H1 (cell line): Measurements from ENCODE around the gene C4B. TPM values are rescaled to one million over a fixed set of nuclear protein-coding genes. Genes with fewer than 3 reads are reported as not detected.

ENCODE experiments used
- CTCF ChIA-PET: fragments of 300-600 bp; sonication (Branson Sonifier 250); formaldehyde crosslinking; loops from one replicate; lab custom pipeline; 2021; ENCODE audit not compliant: partially characterized antibody; lab: Charles Lee
- POLR2A ChIA-PET: fragments of 300-600 bp; sonication (Branson Sonifier 250); formaldehyde crosslinking; loops from one replicate; lab custom pipeline; 2021; ENCODE audit warnings: inconsistent platforms; ENCODE audit not compliant: partially characterized antibody; lab: Charles Lee
- DNase-seq, 2 experiments: peaks; one replicate each; pipeline versions ENCODE4 v3.0.0 to v3.0.0-alpha.2; 2010 to 2022; ENCODE audit warnings: low spot score in 2 of 2, low read depth in 1 of 2, mixed read lengths in 1 of 2
- FAIRE-seq: peaks from 2 replicates; lab custom pipeline; 2011; peaks lifted over from hg19 to GRCh38; lab: Jason Lieb, UNC
- H2AFZ ChIP-seq: 2 replicates; pipeline ENCODE4 v1.8.1; 2012; ENCODE audit warnings: low read length, inconsistent platforms
- H2AK5ac ChIP-seq: 2 replicates; pipeline ENCODE4 v1.6.1; 2013; ENCODE audit warnings: low read depth, low read length
- H2BK120ac ChIP-seq: replicated peaks from 2 replicates; pipeline ENCODE3; 2013; ENCODE audit warnings: low read depth, low read length, inconsistent platforms
- H2BK12ac ChIP-seq: 2 replicates; pipeline ENCODE4 v1.6.1; 2013; ENCODE audit warnings: low read depth, low read length
- H2BK15ac ChIP-seq: 2 replicates; pipeline ENCODE4 v1.6.1; 2013; ENCODE audit warnings: low read length
- H2BK20ac ChIP-seq: 2 replicates; pipeline ENCODE4 v1.6.1; 2013; ENCODE audit warnings: low read length
- H2BK5ac ChIP-seq: 2 replicates; pipeline ENCODE4 v1.6.1; 2013; ENCODE audit warnings: low read depth, low read length
- H3K14ac ChIP-seq: 2 replicates; pipeline ENCODE4 v1.6.1; 2013; ENCODE audit warnings: inconsistent platforms; ENCODE audit not compliant: insufficient read length
- H3K18ac ChIP-seq: 2 replicates; pipeline ENCODE4 v1.6.1; 2013; ENCODE audit warnings: low read length; ENCODE audit errors: extremely low read depth
- H3K23ac ChIP-seq: 2 replicates; pipeline ENCODE4 v1.6.1; 2013; ENCODE audit warnings: inconsistent platforms; ENCODE audit not compliant: insufficient read length
- H3K23me2 ChIP-seq: 2 replicates; pipeline ENCODE4 v1.6.1; 2013; ENCODE audit warnings: low read depth, low read length
- H3K27ac ChIP-seq: 2 replicates; pipeline ENCODE4 v1.6.1; 2011; ENCODE audit warnings: low read depth, low read length, inconsistent platforms
- H3K27me3 ChIP-seq, 4 experiments: replicated peaks in 1 of 4; 1 replicate in 1 of 4; 2 replicates in 3 of 4; pipeline versions ENCODE4 v1.6.1 to v1.8.1; 2011 to 2013; ENCODE audit warnings: low read length in 3 of 4, mild to moderate bottlenecking in 3 of 4, inconsistent platforms in 2 of 4, mixed read lengths in 2 of 4, moderate library complexity in 1 of 4; ENCODE audit not compliant: control insufficient read depth in 3 of 4, insufficient read depth in 3 of 4; ENCODE audit errors: extremely low read depth in 1 of 4
- H3K36me3 ChIP-seq, 4 experiments: 2 replicates each; pipeline versions ENCODE4 v1.6.1 to v1.8.1; 2011 to 2013; ENCODE audit warnings: mild to moderate bottlenecking in 4 of 4, low read length in 3 of 4, moderate library complexity in 2 of 4, control low read depth in 1 of 4, inconsistent platforms in 1 of 4; ENCODE audit not compliant: insufficient read depth in 4 of 4, control insufficient read depth in 2 of 4
- H3K4ac ChIP-seq: replicated peaks from 2 replicates; pipeline ENCODE3; 2013; ENCODE audit warnings: low read length, low read depth, mixed read lengths, inconsistent platforms; ENCODE audit not compliant: insufficient read length
- H3K4me1 ChIP-seq, 4 experiments: replicated peaks in 1 of 4; 1 replicate in 1 of 4; 2 replicates in 3 of 4; pipeline versions ENCODE4 v1.6.1 to v1.8.1; 2011 to 2013; ENCODE audit warnings: low read length in 3 of 4, inconsistent platforms in 2 of 4, mixed read lengths in 1 of 4; ENCODE audit not compliant: insufficient read depth in 4 of 4, control insufficient read depth in 3 of 4
- H3K4me2 ChIP-seq, 2 experiments: 2 replicates each; pipeline versions ENCODE4 v1.6.1 to v1.8.1; 2011 to 2013; ENCODE audit warnings: low read depth in 2 of 2, low read length in 2 of 2, control low read depth in 1 of 2, inconsistent platforms in 1 of 2, mild to moderate bottlenecking in 1 of 2; ENCODE audit not compliant: insufficient read depth in 1 of 2
- H3K4me3 ChIP-seq, 4 experiments: fragments of 200-600, 300-600 bp in 1 of 4; sonication (generic), shearing (Covaris generic), sonication (Bioruptor Twin) in 1 of 4; 2 replicates each; pipeline versions ENCODE4 v1.5.1 to v1.8.1; 2011 to 2016; ENCODE audit warnings: low read length in 4 of 4, low read depth in 3 of 4, control low read depth in 2 of 4, inconsistent platforms in 2 of 4, mild to moderate bottlenecking in 2 of 4, mixed read lengths in 1 of 4, moderate library complexity in 1 of 4; ENCODE audit not compliant: insufficient read depth in 2 of 4; ENCODE audit errors: extremely low read depth in 1 of 4
- H3K56ac ChIP-seq: replicated peaks from 2 replicates; pipeline ENCODE3; 2013; ENCODE audit warnings: low read depth, mild to moderate bottlenecking, mixed read lengths, low read length, inconsistent platforms; ENCODE audit not compliant: insufficient read length
- H3K79me1 ChIP-seq: 2 replicates; pipeline ENCODE4 v1.6.1; 2013; ENCODE audit warnings: low read depth, low read length, control low read depth
- H3K79me2 ChIP-seq, 2 experiments: 2 replicates each; pipeline versions ENCODE4 v1.6.1 to v1.8.1; 2012 to 2013; ENCODE audit warnings: low read length in 2 of 2, mild to moderate bottlenecking in 2 of 2, inconsistent platforms in 1 of 2; ENCODE audit not compliant: insufficient read depth in 2 of 2, control insufficient read depth in 1 of 2
- H3K9ac ChIP-seq, 4 experiments: replicated peaks in 1 of 4; 1 replicate in 1 of 4; 2 replicates in 3 of 4; pipeline versions ENCODE4 v1.6.1 to v1.8.1; 2011 to 2013; ENCODE audit warnings: low read depth in 3 of 4, low read length in 3 of 4, control low read depth in 2 of 4, mild to moderate bottlenecking in 2 of 4, moderate library complexity in 2 of 4, inconsistent platforms in 1 of 4; ENCODE audit errors: extremely low read depth in 1 of 4
- H3K9me3 ChIP-seq, 2 experiments: 2 replicates each; pipeline versions ENCODE4 v1.6.1 to v1.8.1; 2012 to 2013; ENCODE audit warnings: mild to moderate bottlenecking in 2 of 2, moderate library complexity in 2 of 2, control low read depth in 1 of 2, inconsistent platforms in 1 of 2, low read depth in 1 of 2, low read length in 1 of 2, mixed read lengths in 1 of 2; ENCODE audit not compliant: insufficient read depth in 2 of 2
- H4K20me1 ChIP-seq, 2 experiments: replicated peaks in 1 of 2; 2 replicates each; pipeline versions ENCODE3 to v1.8.1; 2011 to 2013; ENCODE audit warnings: inconsistent platforms in 2 of 2, low read length in 2 of 2, mild to moderate bottlenecking in 1 of 2; ENCODE audit not compliant: insufficient read depth in 2 of 2, control insufficient read depth in 1 of 2
- H4K5ac ChIP-seq: 2 replicates; pipeline ENCODE4 v1.6.1; 2013; ENCODE audit warnings: low read length, low read depth, mixed read lengths, inconsistent platforms; ENCODE audit not compliant: insufficient read length
- H4K8ac ChIP-seq: 2 replicates; pipeline ENCODE4 v1.8.0; 2013; ENCODE audit warnings: mild to moderate bottlenecking, moderate library complexity, low read length, inconsistent platforms; ENCODE audit not compliant: insufficient read depth; ENCODE audit errors: extremely low read depth
- H4K91ac ChIP-seq: replicated peaks from 2 replicates; pipeline ENCODE3; 2013; ENCODE audit warnings: low read length, mixed read lengths, inconsistent platforms; ENCODE audit not compliant: insufficient read length
- ASH2L ChIP-seq: fragments of 200-600, 300-600 bp; sonication (generic); IDR thresholded peaks from one replicate; pipeline ENCODE4 v1.7.1; 2017; ENCODE audit warnings: low read length
- ATF3 ChIP-seq: IDR thresholded peaks from 2 replicates; pipeline ENCODE4 v1.6.1; 2011; ENCODE audit warnings: low read depth, mild to moderate bottlenecking, low read length; ENCODE audit not compliant: insufficient read depth
- BACH1 ChIP-seq: IDR thresholded peaks from 2 replicates; pipeline ENCODE4 v1.6.1; 2012; ENCODE audit warnings: low read length, improper control_type of control experiment
- E2F6 ChIP-seq: IDR thresholded peaks from 2 replicates; pipeline ENCODE4 v1.6.1; 2012; ENCODE audit warnings: inconsistent platforms
- GTF2F1 ChIP-seq: IDR thresholded peaks from 2 replicates; pipeline ENCODE4 v1.6.1; 2012; ENCODE audit warnings: low read depth, low read length, improper control_type of control experiment, borderline replicate concordance
- KDM5A ChIP-seq: fragments of 200-600 bp; IDR thresholded peaks from 2 replicates; pipeline ENCODE4 v1.7.1; 2012; ENCODE audit warnings: mild to moderate bottlenecking, low read length, inconsistent platforms, mixed read lengths
- POLR2A ChIP-seq, 2 experiments: IDR thresholded peaks; 1 replicate in 1 of 2; 2 replicates in 1 of 2; pipeline ENCODE4 v1.6.1; 2011; ENCODE audit warnings: low read depth in 2 of 2, low read length in 2 of 2, mild to moderate bottlenecking in 2 of 2; ENCODE audit errors: control extremely low read depth in 1 of 2
- RNF2 ChIP-seq: fragments of 200-900, 300-1000 bp; sonication (generic); IDR thresholded peaks from 2 replicates; pipeline ENCODE4 v1.7.1; 2016; ENCODE audit warnings: borderline replicate concordance, low read depth, mild to moderate bottlenecking, antibody characterized with exemption, low read length; ENCODE audit not compliant: poor library complexity, severe bottlenecking; ENCODE audit errors: missing control alignments
- SIRT6 ChIP-seq: IDR thresholded peaks from one replicate; pipeline ENCODE4 v1.7.1; 2012; ENCODE audit warnings: low read length, inconsistent platforms
- TEAD4 ChIP-seq: IDR thresholded peaks from 2 replicates; pipeline ENCODE4 v1.6.1; 2012; ENCODE audit warnings: low read depth, low read length, inconsistent platforms, mixed read lengths
- WGBS, 2 experiments: shearing (Covaris generic) in 1 of 2; methylation state at CpG; one replicate each; pipeline versions ENCODE4 v1.1.6 to v1.1.7; 2013 to 2015; ENCODE audit warnings: low lambda C conversion rate in 2 of 2, mixed read lengths in 2 of 2, inconsistent platforms in 1 of 2, low coverage in 1 of 2, missing lambda C conversion rate in 1 of 2; ENCODE audit not compliant: insufficient replicate concordance in 2 of 2, insufficient coverage in 1 of 2, insufficient read length in 1 of 2; ENCODE audit errors: extremely low coverage in 1 of 2, missing lambda C conversion rate in 1 of 2; 5-methylcytosine and 5-hydroxymethylcytosine counted together
- polyA plus RNA-seq, 7 experiments: library from polyadenylated mRNA; depleted of rRNA in 3 of 7; stranded (reverse) in 5 of 7; unstranded in 2 of 7; fragments of >200 nt in 5 of 7; fragments of 200-250 nt in 2 of 7; gene quantifications; 1 replicate in 5 of 7; 2 replicates in 1 of 7; 4 replicates in 1 of 7; pipeline versions ENCODE4 v1.2.1 to v1.2.3, GENCODE V29; 2011 to 2013; ENCODE audit warnings: missing spikeins in 2 of 7, mixed read lengths in 2 of 7
- total RNA-seq: library from RNA; stranded (reverse); fragmentation: NEBNext Ultra II Directional; extraction: Animal tissue kit (Norgen Biotek cat#: 25700); gene quantifications from 2 replicates; pipeline ENCODE4 v1.2.1, GENCODE V29; 2021

Gene C4B
- total and polyA plus RNA-seq, 2 of the 8 experiments (the other 6 are each of a cell fraction or from before 2014, with no cell fraction given), result 0.74 to 3.5 TPM

- ChIA-PET POLR2A (interaction anchor here (0.7 to 15.3 kb wide), 20 partner anchors 8 to 1000 kb away, joined by 3 to 279 read pairs (median 4); partner anchors contain the start of genes CFB, EHMT2, FKBPL and NELFE), CTCF (interaction anchor here (0.6 to 10.2 kb wide), 5 partner anchors 11 to 1194 kb away, joined by 3 to 84 read pairs (median 5); no protein-coding TSS in a partner anchor)
- Histone ChIP-seq H3K79me2 (peaks cover 0 to 11% of the 10 kb centered on the region in 2 experiments; a peak in 1 of 4 replicates), H4K20me1 (peaks cover 0 to under 1% of the 10 kb centered on the region in 2 experiments), H4K8ac (peak within 1 kb of the TSS; percentile 99), H3K9me3 (peaks cover 0 to 5% of the 10 kb centered on the region in 2 experiments; a peak in 1 of 4 replicates), H3K18ac (peak within 1 kb of the TSS; percentile 24), H3K14ac (no peak within 1 kb of the TSS), H3K9ac (peak within 1 kb of the TSS; percentile 54 to 84 (median 79)), H2BK20ac (no peak within 1 kb of the TSS), H2BK15ac (no peak within 1 kb of the TSS), H3K4ac (peak within 1 kb of the TSS; percentile 11), H2BK120ac (no peak within 1 kb of the TSS), H2AFZ (peak within 1 kb of the TSS; percentile 57; the same call in 1 of the 2 replicates), H3K4me2 (peak within 1 kb of the TSS; percentile 91 to 100), H3K27me3 (no peaks in the 10 kb centered on the region; a peak in 1 of 7 replicates), H2BK5ac (peak within 1 kb of the TSS; percentile 88), H3K23ac (no peak within 1 kb of the TSS), H3K4me1 (peaks cover 0 to 9% (median 5%) of the 10 kb centered on the region in 4 experiments; a peak in 5 of 7 replicates), H3K4me3 (peak within 1 kb of the TSS; percentile 68 to 94 (median 84)), H3K36me3 (peaks cover 8 to 28% (median 20%) of the 10 kb centered on the region in 4 experiments; a peak in 7 of 8 replicates), H2AK5ac (peak within 1 kb of the TSS; percentile 68; the same call in 1 of the 2 replicates), H3K79me1 (peaks cover 4% of the 10 kb centered on the region; the same call in 1 of the 2 replicates), H3K27ac (peak within 1 kb of the TSS; percentile 90), H4K91ac (no peak within 1 kb of the TSS), H2BK12ac (peak within 1 kb of the TSS; percentile 82), H3K56ac (peak within 1 kb of the TSS; percentile 51), H4K5ac (peak within 1 kb of the TSS; percentile 98), H3K23me2 (peaks cover 13% of the 10 kb centered on the region)
- DNase-seq (peak; percentile 80 to 98), FAIRE-seq (peak; percentile 32)
- WGBS, 2 experiments, result 2% methylated on average over 50 of the region's 62 CpGs; no CpG with 5 or more reads in 1 of the 2 experiments
- peak; percentile 90 for TF ChIP-seq ATF3
- no peak for TF ChIP-seq RNF2
- TF ChIP-seq ASH2L, result peak; percentile 100
- peak; percentile 79 for TF ChIP-seq KDM5A
- peak; percentile 63 for TF ChIP-seq E2F6
- peak in 1 of 2 experiments; percentile 79; a peak in 2 of 3 replicates for TF ChIP-seq POLR2A (IDR thresholded peaks at IDR 0.05; ENCODE audit: control extremely low read depth in 1 of 2, low read depth in 2 of 2, low read length in 2 of 2)
- peak; percentile 77 for TF ChIP-seq BACH1
- no peak for TF ChIP-seq SIRT6
- peak; percentile 41; the same call in 1 of the 2 replicates for TF ChIP-seq GTF2F1
- TF ChIP-seq TEAD4, result peak; percentile 84
Observed at GRCh38 chr6:31971993-31972708, 42.4 kb upstream of the C4B start, which contains the start of gene DXO. Gene DXO (minus strand): TSS chr6:31972138. CDS start chr6:31971675, 463 bp downstream.
